Limb (tissue), 2 donors: ENCODE measurements around the gene ESRRG.

Experiments
- DNase-seq, 2 donors: peaks; one replicate each; pipeline ENCODE4 v3.0.0-alpha.2; 2016; ENCODE audit errors: extremely low spot score in 2 of 2

ESRRG gene

DNA sequence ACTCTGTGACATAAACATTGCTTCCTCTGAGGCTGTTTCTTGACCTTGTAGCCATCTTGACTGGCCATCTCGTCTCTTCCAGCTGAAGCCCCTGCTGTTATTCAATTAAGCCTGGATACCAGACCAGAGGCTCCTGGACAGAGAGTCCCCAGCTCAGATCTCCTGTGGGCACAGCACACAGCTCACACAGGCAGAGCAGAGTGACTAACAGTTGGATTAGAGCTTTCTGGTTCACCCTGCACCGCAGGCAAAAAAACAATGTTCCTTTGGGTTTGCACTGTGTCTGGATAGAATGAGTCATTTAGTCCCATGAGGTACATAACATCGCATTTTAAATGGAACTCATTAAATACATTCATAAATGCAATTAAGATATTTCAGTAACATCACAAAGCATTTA, 266.5 kb downstream of the ESRRG start:
- no peak for DNase-seq

DNA sequence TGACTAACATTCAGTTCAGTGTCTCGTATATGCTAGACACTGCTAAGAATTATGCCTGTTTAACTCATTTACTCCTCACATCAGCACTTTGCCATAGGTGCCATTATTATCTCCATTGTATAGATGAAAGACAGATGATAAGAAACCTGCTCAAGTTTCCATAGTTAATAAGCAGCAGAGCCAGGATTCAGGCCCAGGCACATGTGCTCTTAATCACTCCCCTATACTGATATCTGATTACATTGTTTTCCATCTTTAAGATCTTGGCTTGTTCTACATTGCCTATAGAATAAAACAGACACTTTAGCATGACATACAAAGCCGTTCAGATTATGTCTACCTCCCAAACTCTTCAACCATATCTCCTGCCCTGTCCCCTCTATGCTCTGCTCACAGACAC, 269.5 kb downstream of the ESRRG start:
- DNase-seq: no peak
